ENCODE results near the gene SSTR4. TPM values are rescaled to one million over a fixed set of nuclear protein-coding genes. Genes with fewer than 3 reads are reported as not detected.

The SSTR4 gene
- polyA plus RNA-seq, 2 of the 4 experiments (the other 2 are of a cell fraction) = 0.08 TPM; not detected in 1

DNA sequence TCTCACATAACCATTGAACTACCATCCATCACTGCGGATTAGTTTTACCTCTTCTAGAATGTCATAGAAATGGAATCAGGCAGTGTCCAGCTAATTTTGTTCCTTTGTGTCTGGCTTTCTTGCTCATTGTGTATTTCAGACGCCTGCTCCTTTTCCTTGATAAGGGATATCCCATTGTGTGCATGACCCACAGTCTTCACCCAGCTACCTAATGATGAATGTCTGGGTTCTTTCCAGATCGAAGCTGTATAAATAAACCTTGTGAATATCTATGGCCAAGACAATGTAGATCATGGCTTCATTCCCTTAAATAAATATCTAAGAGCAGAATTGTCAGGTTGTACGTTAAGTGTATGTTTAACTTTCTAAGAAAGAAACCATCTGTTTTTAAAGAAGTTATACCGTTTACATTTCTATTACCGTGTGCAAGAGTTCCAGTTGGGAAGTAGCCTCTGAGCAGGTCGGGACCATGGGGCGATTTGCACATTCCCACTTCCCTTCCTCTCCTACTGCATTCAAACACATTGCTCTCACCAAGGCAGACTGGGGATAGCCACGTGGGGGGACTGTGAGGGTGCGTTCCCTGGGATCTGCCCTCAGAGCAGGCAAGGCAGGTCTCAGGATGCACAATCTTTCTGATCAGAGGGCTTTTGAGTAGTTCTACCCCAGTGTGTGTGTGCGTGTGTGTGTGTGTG, 37.9 kb downstream of the SSTR4 start:
- FAIRE-seq = no peak
- DNase-seq (ENCODE audit: low read depth in 1 of 2, low spot score in 1 of 2) = no peak
- ATAC-seq = no peak

DNA sequence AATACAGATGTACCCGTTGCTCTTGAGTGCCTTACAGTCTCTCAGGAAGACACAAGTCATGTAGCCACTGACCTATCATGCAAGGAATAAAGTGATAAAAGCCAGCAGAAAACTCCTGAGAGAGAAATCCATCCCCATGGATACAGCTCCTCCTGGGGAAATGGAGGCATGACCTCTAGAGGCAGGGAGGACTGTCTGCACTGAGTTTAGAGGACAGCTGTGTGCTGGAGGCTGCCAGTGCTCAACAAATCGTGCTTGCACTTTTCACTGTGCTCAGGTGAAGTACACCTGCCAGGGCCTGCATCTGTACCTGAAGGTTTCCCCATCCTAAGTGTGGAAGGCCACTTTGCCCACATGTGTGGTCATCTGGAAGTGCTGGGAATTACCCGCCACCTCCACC, 38.9 kb downstream of the SSTR4 start:
- CTCF ChIA-PET = no interaction called here
- DNase-seq (ENCODE audit: low read depth in 1 of 2, low spot score in 1 of 2) = no peak
- WGBS (ENCODE audit: missing lambda C conversion rate) = 71% methylated on average over 3 of the region's 3 CpGs
- Histone ChIP-seq H3K4me3 (no peak overlapping the region), H3K4me2 (no peak overlapping the region), H3K9me3 (no peaks in the 10 kb centered on the region), H3K27ac (no peak overlapping the region), H3K4me1 (no peaks in the 10 kb centered on the region)
- no peak for ATAC-seq
- POLR2A ChIA-PET = no interaction called here
- TF ChIP-seq KDM5A (IDR thresholded peaks at IDR 0.05) (no peak), BHLHE40 (IDR thresholded peaks at IDR 0.05; ENCODE audit: low read depth, low read length) (no peak), MAFK (IDR thresholded peaks at IDR 0.05; ENCODE audit: partially characterized antibody) (no peak), RNF2 (IDR thresholded peaks at IDR 0.05; ENCODE audit: borderline replicate concordance, low read depth) (no peak), HEYL (CRISPR knock-in tag; IDR thresholded peaks at IDR 0.05) (no peak), POLR2A (IDR thresholded peaks at IDR 0.05; ENCODE audit: low read length) (no peak), KDM1A (IDR thresholded peaks at IDR 0.05; ENCODE audit: low read depth) (no peak), NR3C1 (IDR thresholded peaks at IDR 0.05) (no peak), RAD21 (conservative IDR thresholded peaks at IDR 0.05 in 1 of 2, IDR thresholded peaks at IDR 0.05 in 1 of 2) (no peak), TP53 (CRISPR knock-in tag; IDR thresholded peaks at IDR 0.05) (no peak), CBX2 (IDR thresholded peaks at IDR 0.05; ENCODE audit: borderline replicate concordance, low read depth) (no peak), ZFP36 (IDR thresholded peaks at IDR 0.05; ENCODE audit: borderline replicate concordance, partially characterized antibody) (no peak), CBX8 (IDR thresholded peaks at IDR 0.05) (no peak), GATA3 (IDR thresholded peaks at IDR 0.05; ENCODE audit: borderline replicate concordance) (no peak), NPAS2 (CRISPR knock-in tag; IDR thresholded peaks at IDR 0.05; ENCODE audit: borderline replicate concordance) (no peak)
- TF ChIP-seq, protein P1, sequence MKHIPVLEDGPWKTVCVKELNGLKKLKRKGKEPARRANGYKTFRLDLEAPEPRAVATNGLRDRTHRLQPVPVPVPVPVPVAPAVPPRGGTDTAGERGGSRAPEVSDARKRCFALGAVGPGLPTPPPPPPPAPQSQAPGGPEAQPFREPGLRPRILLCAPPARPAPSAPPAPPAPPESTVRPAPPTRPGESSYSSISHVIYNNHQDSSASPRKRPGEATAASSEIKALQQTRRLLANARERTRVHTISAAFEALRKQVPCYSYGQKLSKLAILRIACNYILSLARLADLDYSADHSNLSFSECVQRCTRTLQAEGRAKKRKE (CRISPR knock-in tag; IDR thresholded peaks at IDR 0.05; ENCODE audit: low read depth) = no peak
- TF ChIP-seq, protein P2, sequence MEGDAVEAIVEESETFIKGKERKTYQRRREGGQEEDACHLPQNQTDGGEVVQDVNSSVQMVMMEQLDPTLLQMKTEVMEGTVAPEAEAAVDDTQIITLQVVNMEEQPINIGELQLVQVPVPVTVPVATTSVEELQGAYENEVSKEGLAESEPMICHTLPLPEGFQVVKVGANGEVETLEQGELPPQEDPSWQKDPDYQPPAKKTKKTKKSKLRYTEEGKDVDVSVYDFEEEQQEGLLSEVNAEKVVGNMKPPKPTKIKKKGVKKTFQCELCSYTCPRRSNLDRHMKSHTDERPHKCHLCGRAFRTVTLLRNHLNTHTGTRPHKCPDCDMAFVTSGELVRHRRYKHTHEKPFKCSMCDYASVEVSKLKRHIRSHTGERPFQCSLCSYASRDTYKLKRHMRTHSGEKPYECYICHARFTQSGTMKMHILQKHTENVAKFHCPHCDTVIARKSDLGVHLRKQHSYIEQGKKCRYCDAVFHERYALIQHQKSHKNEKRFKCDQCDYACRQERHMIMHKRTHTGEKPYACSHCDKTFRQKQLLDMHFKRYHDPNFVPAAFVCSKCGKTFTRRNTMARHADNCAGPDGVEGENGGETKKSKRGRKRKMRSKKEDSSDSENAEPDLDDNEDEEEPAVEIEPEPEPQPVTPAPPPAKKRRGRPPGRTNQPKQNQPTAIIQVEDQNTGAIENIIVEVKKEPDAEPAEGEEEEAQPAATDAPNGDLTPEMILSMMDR (IDR thresholded peaks at IDR 0.05) = no peak
- TF ChIP-seq, protein P3, sequence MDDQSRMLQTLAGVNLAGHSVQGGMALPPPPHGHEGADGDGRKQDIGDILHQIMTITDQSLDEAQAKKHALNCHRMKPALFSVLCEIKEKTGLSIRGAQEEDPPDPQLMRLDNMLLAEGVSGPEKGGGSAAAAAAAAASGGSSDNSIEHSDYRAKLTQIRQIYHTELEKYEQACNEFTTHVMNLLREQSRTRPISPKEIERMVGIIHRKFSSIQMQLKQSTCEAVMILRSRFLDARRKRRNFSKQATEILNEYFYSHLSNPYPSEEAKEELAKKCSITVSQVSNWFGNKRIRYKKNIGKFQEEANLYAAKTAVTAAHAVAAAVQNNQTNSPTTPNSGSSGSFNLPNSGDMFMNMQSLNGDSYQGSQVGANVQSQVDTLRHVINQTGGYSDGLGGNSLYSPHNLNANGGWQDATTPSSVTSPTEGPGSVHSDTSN (IDR thresholded peaks at IDR 0.05) = no peak
- TF ChIP-seq, protein P4, sequence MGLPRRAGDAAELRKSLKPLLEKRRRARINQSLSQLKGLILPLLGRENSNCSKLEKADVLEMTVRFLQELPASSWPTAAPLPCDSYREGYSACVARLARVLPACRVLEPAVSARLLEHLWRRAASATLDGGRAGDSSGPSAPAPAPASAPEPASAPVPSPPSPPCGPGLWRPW (IDR thresholded peaks at IDR 0.05) = no peak
- TF ChIP-seq, protein P5, sequence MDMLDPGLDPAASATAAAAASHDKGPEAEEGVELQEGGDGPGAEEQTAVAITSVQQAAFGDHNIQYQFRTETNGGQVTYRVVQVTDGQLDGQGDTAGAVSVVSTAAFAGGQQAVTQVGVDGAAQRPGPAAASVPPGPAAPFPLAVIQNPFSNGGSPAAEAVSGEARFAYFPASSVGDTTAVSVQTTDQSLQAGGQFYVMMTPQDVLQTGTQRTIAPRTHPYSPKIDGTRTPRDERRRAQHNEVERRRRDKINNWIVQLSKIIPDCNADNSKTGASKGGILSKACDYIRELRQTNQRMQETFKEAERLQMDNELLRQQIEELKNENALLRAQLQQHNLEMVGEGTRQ (IDR thresholded peaks at IDR 0.05) = no peak
- no peak for FAIRE-seq

More for the DNA sequence above, 37.9 kb downstream of the SSTR4 start:
- TF ChIP-seq EHF (CRISPR knock-in tag; IDR thresholded peaks at IDR 0.05) (no peak), CBX2 (IDR thresholded peaks at IDR 0.05; ENCODE audit: borderline replicate concordance, low read depth) (no peak), RAD21 (conservative IDR thresholded peaks at IDR 0.05 in 1 of 2, IDR thresholded peaks at IDR 0.05 in 1 of 2) (no peak), ZSCAN20 (CRISPR knock-in tag; IDR thresholded peaks at IDR 0.05) (no peak), EHMT2 (IDR thresholded peaks at IDR 0.05; ENCODE audit: low read depth) (no peak), GATA3 (IDR thresholded peaks at IDR 0.05; ENCODE audit: borderline replicate concordance) (no peak)
- TF ChIP-seq, protein P3 (IDR thresholded peaks at IDR 0.05) = no peak
- TF ChIP-seq, protein P5 (IDR thresholded peaks at IDR 0.05) = no peak
- no peak overlapping the region for H3K4me2 ChIP-seq
- H3K4me3 ChIP-seq = no peak overlapping the region
- CTCF ChIA-PET = no interaction called here
- 64% methylated on average over 11 of the region's 11 CpGs for WGBS (ENCODE audit: missing lambda C conversion rate)
- no peak overlapping the region for H3K27ac ChIP-seq
- no peaks in the 10 kb centered on the region for H3K9me3 ChIP-seq
- POLR2A ChIA-PET = no interaction called here
- H3K4me1 ChIP-seq = no peaks in the 10 kb centered on the region
